GM21786 (cell line): Measurements from ENCODE around the gene TBL2.
"Not testable (repeated sequence)": the region's sequence is repeated elsewhere in the genome, so short reads cannot be mapped to it uniquely, and the experiment has no call there.

Experiments
- ATAC-seq: cut with Tn5 transposase; IDR thresholded peaks from one replicate; pipeline ENCODE4 v1.9.1; 2021; ENCODE audit not compliant: unreplicated experiment

The TBL2 gene

DNA sequence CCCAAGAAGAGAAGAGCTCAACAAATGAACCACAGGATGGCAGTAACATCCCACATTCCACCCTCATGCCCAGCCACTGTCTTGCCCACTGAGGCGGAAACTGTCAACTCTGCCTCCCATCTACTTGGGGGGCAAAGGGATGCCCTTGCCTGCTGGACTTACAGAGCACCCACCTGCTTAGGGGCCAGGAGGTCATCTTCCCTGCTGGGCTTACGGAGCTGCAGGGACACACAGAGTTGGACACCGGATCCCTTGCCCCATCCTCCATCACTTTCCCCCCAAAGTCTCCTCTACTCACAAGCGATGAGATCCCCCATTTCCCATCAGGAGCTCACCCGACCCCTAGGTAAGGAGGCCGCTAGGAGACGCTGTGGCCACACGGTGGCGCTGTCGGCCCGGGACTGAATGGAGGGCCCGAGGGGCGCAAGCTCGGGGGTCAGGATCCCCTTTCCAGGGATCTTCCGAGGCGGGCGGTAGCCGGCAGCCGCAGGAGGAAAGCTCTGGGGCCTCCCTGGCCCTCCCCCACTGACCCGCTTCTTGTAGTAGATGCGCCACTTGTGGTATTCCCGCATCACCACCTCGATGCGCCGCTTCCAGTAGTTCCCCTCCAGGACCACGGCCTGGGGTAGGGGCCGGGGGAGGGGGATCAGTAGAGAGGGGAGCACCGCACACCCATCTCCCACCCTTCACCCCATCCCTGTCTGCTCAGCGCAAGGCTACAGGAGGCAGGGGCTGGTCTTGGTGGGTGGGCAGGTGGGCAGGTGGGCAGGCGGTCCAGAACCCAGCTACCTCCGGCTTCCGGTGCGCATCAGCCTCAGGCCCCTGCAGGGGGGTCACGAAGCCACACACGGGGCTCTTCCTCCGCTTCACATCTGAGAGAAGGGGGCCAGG lies 28.7 kb upstream of the TBL2 start:
- no peak for ATAC-seq

DNA sequence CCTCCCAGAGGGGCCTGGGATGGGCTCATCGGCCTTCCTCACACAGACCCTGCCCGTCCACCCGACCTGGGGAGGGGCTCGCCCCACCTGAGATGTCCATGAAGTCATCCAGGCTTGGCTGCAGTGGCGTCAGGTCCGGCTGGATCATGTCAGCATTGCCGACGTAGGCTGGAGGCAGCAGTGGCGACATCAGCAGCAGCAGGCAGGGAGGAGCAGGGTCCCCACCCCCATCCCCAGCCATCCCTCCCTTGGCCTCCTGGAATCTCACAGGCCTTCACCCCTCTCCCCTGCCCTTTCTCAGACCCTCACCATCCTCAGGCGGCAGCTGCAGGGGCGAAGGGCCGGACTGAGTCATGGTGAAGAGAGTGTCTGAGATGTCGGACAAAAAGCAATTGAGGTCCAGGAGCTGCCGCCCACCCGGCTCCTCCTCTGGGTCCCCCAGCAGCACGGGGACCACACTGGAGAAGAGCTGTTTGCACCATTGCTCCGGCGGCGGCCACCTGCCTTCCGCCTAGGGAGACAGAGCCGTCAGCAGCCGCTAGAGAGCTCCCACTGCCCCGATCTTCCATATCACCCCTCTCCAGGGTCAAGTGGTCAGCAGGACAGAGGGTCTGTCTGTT lies 27.3 kb upstream of the TBL2 start:
- ATAC-seq: no peak

DNA sequence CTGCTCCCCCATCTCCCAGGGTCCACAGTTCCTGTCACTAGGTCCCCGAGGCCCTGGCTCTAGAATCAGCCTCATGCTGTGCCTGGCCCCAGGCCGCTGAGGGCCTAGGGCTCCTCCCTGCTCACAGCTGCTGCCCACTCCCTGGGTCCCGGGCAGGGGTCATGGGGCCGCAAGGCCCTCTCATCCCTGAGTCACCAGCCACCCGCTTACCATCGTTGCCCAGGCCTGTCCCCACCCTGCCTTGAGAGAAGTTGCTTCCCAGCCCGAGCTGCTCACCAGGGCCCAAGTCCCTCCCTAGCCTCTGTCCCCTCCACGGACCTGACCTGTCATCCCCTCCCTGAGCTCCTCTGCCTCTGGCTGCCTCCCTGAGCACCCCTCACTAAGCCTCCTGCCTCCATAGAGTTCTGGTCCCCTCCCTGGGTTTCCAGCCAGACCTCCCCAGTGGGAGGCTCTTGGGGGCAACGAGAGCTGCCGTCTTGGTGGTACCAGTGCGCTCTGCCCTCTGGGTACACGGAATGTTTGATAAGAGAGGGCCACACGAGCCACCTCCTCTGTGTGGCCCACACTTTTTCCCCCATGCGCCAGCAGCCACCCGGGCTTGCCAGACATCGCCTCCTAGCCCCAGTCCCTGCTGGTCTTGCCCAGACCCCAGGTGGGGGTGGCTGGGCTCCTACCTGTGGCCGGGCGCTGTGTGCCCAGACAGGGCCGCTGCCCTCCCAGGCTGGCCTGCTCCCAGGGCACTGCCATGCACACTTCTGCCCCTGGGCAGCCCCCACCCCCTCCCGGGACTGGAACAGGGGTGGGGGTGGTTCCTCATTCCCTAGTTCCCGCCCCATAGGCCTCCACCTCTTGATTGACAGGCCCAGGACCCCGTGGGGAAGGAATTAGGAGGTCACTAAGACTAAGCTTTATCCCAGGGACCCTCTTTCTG lies 24.6 kb upstream of the TBL2 start:
- no peak for ATAC-seq

DNA sequence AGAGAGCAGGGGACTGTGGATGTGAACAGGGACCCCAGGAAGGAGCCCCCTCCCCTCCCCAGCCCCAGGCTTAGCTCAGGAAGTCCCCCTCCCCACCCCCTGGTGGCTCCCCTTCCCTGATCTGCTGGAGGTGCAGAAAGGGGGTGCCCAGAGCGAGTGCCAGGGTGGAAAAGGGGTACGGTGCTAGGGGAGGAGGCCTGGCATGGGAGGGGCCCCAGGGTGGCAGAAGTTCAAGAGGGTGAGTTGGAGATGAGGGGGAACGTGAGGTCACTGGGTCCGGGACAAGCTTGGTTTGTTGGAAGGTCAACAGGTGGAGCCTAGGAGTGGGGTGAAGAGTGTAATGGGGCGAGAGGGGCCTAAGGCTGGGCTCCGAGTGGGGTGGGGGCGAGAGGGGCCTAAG lies 21.5 kb upstream of the TBL2 start:
- no peak for ATAC-seq

DNA sequence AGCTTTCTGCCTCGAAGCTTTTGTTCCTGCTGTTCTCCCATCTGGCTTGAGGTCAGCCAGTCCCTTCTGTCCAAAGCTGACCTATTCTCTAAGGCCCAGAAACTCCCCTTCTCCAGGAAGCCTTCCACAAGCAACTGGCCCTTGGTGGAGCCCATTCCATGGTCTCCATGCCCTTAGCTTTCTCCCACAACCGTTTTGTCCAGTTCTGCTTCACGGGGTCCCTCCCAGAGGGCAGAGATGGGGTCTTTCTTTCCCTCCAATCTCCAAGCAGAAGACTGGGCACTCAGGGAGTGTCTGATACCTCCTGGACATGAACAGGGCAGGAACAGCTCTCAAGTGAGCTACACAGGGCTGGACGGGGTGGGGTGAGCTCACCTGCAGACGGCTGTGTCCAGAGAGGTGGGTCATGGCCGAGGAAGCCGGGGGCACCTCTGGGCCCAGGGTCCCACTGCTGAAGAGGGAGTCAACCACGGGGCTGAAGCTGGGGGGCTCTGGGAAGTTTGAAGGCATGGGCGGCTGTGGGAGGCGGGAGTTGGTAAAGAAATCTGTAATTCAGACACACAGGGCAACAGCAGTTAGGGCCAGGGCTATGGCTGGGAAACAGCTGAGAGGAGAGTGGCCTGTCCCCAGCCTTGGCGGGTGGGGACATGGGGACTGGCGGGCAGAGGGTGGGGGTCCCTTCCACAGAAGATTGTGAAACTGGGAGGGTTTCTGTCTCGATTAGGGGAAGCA lies 20.9 kb upstream of the TBL2 start:
- no peak for ATAC-seq

DNA sequence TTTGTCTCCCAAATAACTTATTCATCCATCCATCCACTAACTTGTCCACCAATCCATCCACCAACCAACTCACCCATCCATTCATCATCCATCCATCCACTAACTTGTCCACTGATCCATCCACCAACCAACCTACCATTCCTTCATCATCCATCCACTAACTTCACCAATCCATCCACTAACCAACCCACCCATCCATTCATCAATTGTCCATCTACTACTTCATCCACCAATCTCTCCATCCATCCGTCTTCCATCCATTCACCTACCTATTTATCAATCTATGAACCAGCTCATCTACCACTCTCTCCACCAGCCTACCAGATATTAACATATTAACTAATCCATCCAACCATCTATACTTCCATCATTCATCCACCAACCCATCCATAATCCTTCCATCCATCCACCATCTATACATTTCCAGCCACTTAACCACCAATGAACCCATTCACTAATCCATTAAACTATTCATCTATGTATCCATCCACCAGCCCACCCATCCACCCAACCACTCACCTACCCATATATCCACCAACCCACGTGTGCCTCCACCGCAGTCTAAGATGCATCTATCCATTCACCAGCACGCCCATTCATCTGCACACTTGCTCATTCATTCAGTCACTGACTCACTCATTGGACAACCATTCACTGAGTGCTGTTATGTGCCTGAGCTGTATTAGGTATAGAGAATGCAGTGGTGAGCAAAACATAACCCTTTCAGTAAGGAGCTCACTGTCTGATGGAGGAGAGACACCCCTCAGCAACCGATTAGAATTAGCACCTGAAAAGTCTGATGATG lies 19.8 kb upstream of the TBL2 start:
- ATAC-seq: no peak

DNA sequence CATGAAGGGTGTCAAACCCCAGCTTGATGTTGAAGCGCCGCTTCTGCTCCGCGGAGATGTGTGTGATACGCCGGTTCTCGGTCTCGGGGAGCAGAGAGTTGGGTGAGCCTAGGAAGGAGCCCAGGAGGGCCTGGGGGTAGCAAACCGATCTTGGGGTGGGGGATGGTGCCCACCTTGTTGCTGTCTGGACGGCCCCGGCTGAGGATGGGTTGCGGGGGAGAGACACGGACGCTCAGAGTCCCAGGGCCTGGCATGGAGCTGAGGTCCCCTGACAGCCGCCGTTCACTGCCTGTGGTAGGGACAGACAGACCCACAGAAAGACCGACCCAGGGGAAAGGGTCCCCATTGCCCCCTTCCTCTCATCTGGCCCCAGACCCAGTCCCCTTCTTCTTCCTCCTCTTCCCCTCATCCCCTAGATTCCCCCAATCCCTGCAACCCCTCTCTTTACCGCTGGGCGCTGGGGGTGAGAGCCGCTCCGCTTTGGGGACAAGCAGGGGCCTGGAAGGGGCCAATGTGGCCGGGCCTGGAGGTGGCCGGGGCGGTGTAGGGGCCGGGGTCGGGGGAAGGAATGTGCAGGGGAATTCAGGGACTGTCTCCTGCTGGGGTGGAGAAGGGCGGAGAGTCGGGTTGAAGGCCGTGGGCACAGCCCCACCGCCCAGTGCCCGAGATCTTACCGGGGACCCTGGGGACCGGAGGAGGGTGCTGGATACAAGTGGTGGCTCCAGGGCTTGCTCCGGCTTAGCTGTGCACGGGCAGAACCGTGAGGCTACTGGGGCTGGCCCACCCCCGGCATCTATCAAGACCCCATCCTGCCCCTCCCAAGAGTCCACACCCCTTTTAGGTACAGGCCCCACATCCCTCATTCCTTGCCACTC lies 18.0 kb upstream of the TBL2 start:
- no peak for ATAC-seq

DNA sequence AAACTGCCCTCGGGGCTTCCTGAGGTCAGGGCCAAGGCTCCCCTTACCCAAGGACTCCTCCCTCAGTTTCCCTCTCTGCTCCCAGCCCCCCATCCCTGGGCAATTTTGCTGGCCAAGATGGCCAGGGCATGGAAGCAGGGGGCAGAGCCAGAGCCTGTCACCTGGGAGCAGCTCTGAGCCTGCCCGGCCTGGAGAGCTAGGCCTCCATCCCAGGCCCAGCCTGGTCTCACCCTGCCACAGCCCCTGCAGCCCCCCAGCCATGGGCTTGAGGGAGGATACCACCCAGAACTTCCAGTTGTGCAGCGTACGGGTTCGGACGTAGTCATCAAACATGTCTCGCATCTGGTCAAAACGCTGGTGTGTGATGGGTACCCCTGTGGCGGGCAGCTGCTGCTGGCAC lies 17.0 kb upstream of the TBL2 start:
- ATAC-seq: no peak

DNA sequence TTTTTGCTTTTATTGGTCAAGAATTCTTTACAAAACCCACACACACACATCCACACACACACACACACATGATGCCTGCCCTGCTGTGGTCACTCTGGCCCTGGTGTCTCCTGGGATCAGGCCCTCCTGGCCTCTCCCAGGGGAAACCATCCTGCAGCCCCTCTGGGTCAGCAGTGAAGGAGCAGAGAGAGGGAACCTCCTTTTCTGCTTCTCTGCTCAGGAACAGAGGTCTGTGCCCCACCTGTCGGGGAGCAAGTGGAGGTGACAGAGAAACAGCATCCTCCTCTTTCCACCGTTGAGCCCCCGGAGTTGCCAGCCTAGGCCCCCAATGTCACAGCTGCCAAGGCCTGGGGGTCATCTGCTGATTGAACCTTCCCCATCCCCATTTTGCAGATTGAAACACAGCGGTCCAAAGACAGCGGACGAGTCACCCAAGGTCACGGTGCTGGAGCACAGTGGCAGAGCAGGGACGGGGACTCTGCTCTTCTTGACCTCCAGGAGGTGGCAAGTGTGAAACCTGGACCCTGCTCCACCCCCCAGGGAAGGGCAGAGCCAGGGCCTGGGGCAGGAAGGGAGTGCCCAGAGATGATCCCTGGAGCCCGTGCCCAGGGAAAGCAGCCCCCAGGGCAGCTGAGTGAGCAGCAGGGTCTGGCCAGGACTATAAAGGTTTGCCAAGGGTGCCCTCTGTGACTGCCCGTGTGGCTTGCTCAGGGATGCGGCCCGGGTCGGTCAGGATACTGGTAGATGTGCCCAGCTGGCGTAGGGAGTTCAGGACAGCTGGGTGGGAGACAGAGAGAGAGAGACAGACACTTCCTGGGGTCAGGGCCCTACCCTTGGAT lies 15.0 kb upstream of the TBL2 start:
- ATAC-seq: no peak

DNA sequence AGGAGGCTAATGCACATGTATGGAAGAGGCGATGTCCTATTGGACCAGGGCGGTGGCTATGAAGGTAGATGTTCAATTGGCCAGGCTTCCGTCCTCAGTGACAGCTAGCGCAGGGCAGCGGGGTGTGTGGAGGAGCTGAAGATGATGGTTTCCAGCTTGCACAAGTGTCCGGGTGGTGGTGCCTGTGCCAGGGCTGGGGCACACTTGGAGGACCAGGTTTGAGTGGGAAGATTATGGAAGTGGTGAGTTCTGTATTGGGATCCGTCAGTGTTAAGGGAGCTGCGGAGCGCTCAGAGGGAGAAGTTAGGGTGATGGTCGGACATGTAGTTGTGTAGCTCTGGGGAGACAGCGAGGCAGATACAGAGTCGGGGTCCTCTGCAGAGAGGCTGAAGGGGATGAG lies 8.5 kb upstream of the TBL2 start:
- ATAC-seq: no peak

DNA sequence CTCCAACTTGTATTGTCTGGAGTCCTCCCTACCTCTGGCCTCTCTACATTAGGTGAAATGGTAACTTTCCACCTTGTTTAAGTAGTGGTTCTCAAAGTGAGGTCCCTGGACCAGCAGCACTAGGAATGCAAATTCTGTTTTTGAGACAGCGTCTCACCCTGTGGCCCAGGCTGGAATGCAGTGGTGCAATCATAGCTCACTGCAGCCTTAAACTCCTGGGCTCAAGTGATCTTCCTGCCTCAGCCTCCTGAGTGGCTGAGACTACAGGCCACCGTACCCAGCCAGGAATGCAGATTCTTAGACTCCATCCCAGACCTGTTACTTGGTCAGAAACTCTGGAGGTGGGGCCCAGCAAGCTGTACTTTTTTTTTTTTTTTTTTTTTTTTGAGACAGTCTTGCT lies 6.8 kb upstream of the TBL2 start:
- no peak for ATAC-seq

DNA sequence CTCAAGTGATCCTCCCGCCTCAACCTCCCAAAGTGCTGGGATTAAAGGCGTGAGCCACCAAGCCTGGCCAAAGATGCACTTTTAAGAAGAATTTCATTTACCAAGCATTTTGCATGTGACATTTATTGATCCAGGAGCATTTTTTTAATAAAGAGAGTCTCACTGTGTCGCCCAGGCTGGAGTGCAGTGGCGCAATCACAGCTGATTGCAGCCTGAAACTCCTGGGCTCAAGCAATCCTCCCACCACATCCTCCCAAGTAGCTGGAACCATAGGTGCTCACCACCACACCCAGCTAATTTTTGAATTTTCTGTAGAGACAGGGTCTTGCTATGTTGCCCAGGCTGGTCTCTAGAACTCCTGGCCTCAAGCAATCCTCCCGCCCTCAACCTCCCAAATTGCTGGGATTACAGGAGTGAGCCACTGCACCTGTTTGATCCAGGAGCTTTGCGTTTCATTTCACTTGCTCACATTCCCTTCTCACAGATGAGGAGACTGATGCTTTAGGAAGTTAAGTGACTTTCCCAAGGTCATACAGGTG lies 4.4 kb upstream of the TBL2 start:
- ATAC-seq: no peak

DNA sequence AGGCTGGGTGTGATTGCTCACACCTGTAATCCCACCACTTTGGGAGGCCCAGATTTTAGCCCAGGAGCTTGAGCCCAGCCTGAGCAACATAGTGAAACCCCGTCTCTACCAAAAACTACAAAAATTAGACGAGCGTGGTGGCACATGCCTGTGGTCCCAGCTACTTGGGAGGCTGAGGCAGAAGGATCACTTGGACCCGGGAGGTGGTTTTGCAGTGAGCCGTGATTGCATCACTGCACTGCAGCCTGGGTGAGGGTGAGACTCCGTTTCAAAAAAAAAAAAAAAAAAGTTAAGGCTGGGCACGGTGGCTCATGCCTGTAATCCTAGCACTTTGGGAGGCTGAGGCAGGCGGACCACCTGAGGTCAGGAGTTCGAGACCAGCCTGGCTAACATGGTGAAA lies 2.6 kb upstream of the TBL2 start:
- not testable (repeated sequence) for ATAC-seq

DNA sequence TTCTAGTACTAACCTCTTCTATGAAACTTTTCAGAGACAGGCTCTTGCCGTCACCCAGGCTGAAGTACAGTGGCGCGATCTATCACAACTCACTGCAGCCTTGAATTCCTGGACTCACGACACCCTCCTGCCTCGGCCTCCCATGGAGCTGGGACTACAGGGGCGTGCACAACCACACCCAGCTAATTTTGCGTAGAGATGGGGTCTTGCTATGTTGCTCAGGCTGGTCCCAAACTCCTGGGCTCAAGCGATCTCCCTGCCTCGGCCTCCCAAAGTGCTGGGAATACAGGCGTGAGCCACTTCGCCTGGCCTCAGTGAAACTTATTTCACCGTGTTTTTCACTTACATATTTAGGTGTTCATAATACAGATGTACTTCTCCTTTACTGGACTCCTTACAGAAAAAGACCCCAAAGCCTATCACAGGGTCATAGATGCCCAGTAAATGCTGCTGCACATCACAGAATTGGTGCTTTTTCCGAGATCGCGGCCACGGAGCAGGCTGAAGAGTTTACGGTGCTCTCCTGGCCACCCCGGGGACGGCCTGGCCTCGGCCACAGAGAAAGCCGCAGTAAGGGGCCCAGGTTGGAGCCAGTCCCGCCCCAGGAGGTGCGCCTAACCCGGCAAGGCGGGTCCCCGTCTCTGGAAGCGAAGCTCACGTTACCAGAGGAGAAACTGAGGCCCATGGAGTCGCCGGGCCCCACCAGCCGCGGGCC lies 595 bp downstream of the TBL2 start:
- no peak for ATAC-seq

DNA sequence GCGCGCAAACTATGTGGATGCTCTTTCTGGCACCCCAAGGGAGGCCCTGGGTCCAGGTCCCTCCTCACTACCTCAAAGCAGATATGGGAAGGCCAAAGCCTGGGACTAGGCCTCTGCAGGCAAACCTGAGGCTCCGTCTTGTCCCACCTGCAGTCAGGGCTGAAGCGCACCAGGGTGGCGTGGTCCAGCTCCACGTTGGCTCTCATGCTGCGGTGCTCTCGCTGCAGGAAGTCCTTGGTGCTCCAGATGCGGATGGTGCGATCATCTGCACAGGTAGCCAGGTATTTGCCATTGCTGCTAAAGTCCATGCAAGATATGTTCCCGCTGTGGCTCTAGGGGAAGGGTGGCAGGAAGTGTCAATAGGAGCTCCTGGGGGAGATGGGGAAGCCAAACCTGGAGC lies 4.6 kb downstream of the TBL2 start:
- no peak for ATAC-seq

DNA sequence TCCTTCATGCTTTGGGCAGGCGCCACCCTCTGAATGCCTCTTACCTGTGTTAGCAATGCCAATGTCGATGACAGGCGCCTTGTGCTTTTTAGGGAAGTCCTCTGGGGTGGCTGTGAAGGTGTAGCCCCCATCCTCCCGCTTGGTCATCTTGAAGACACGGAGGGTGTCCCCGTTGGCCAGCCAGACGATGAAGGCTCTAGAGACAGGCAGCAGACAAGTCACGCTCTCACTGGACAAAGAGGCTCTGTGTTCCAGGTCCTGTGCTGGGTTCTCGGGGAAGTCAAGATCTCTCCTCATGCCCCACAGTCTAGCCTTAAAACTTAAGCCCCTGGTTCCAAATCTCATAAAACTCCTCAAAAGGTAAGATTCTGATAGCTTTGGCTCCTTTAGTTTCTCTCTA lies 5.1 kb downstream of the TBL2 start:
- ATAC-seq: no peak

DNA sequence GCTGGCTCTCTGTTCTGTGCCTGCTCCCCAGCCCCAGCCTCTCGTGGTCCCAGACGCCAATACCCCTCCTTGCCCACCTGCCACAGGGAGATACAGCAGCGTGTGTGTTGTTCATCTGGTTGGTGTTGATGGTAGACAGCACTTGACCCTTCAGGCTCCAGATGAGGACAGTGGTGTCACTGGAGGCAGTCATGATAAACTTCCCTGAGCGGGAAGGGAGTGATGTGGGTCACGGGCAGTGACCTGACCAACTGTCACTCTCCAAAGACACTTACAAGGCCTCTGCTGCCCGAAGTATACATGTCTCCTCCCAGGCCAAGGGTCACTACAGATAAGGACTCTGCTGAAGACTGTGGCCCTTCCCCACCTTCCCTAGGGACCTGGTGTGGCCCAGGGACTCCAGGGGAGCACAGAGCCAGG lies 5.6 kb downstream of the TBL2 start:
- no peak for ATAC-seq
